Tibial artery (tissue), 4 donors: Measurements from ENCODE around the gene FBXO47.
A peak's percentile ranks its signal among the peaks of the same experiment; 100 is the strongest.

Experiments used
- DNase-seq, 2 donors: peaks; one replicate each; pipeline ENCODE4 v3.0.0-alpha.2; 2019
- H3K27ac ChIP-seq, 2 donors: fragments of 200-600 bp; sonication (generic) in 1 of 2; 1 replicate in 1 of 2; 2 replicates in 1 of 2; pipeline ENCODE4 v1.5.1; 2018 to 2019; ENCODE audit warnings: mild to moderate bottlenecking in 1 of 2
- H3K27me3 ChIP-seq, 2 donors: fragments of 200-600 bp; sonication (generic) in 1 of 2; one replicate each; pipeline versions ENCODE4 v1.5.1 to v1.6.0; 2016 to 2019
- H3K36me3 ChIP-seq, 3 donors: fragments of 200-600 bp; sonication (generic) in 2 of 3; one replicate each; pipeline ENCODE4 v1.5.1; 2016 to 2019; ENCODE audit warnings: mild to moderate bottlenecking in 2 of 3
- H3K4me1 ChIP-seq, 4 donors: fragments of 200-600 bp; sonication (generic) in 2 of 4; 1 replicate in 3 of 4; 2 replicates in 1 of 4; pipeline ENCODE4 v1.5.1; 2016 to 2019
- H3K4me3 ChIP-seq, 2 donors: fragments of 200-600 bp; sonication (generic) in 1 of 2; 1 replicate in 1 of 2; 2 replicates in 1 of 2; pipeline ENCODE4 v1.5.1; 2018 to 2019; ENCODE audit warnings: mild to moderate bottlenecking in 2 of 2
- H3K9me3 ChIP-seq, 3 donors: fragments of 200-600 bp; sonication (generic) in 1 of 3; one replicate each; pipeline ENCODE4 v1.5.1; 2016 to 2019
- intact Hi-C: fragments of 100-400 bp; cut with DNase I; formaldehyde crosslinking; loops from one replicate; pipeline ENCODE4 v1.15.0; 2023; ENCODE audit warnings: low total_unique reads
- TF ChIP-seq, protein P1 (sequence below), 2 experiments: fragments of 200-600 bp in 1 of 2; fragments of 450-650 bp in 1 of 2; IDR thresholded peaks; one replicate each; pipeline ENCODE4 v1.5.1; 2017 to 2019; ENCODE audit warnings: antibody characterized with exemption in 2 of 2, mild to moderate bottlenecking in 1 of 2, moderate library complexity in 1 of 2

Gene FBXO47

DNA sequence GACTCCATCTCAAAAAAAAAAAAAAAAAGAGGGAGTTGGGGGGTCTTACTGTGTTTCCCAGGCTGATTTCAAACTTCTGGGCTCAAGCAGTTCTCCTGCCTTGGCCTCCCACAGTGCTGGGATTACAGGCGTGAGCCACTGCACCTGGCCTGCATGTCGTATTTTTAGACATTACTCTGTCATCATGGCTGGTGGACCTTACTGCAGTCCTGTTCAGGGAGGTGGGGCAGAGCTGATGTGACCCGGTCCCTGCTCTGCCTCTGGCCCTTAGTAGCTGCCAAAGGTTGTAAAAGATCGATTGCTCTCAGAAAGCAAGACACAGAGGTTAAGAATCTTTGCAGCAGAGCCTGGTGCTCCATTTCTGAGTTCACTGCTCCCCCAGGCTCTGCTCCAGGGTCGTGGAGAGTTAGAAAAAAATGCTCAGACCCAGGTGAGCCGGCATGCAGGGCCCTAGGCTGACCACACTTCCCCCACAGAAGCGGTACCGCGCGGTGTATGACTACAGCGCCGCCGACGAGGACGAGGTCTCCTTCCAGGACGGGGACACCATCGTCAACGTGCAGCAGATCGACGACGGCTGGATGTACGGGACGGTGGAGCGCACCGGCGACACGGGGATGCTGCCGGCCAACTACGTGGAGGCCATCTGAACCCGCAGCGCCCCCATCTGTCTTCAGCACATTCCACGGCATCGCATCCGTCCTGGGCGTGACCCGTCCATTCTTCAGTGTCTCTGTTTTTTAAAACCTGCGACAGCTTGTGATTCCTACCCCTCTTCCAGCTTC is 48.9 kb downstream of the FBXO47 start:
- H3K27me3 ChIP-seq, result no peaks in the 10 kb centered on the region
- intact Hi-C loops, result no loop called here
- H3K9me3 ChIP-seq, result no peaks in the 10 kb centered on the region
- peak overlapping the region; percentile 84 for H3K27ac ChIP-seq
- H3K4me1 ChIP-seq, result peaks cover 6 to 67% (median 56%) of the 10 kb centered on the region in 4 donors
- no peak overlapping the region for H3K4me3 ChIP-seq
- no peak for DNase-seq
- H3K36me3 ChIP-seq, result peaks cover 41 to 70% (median 54%) of the 10 kb centered on the region in 3 donors
- TF ChIP-seq, protein P1, sequence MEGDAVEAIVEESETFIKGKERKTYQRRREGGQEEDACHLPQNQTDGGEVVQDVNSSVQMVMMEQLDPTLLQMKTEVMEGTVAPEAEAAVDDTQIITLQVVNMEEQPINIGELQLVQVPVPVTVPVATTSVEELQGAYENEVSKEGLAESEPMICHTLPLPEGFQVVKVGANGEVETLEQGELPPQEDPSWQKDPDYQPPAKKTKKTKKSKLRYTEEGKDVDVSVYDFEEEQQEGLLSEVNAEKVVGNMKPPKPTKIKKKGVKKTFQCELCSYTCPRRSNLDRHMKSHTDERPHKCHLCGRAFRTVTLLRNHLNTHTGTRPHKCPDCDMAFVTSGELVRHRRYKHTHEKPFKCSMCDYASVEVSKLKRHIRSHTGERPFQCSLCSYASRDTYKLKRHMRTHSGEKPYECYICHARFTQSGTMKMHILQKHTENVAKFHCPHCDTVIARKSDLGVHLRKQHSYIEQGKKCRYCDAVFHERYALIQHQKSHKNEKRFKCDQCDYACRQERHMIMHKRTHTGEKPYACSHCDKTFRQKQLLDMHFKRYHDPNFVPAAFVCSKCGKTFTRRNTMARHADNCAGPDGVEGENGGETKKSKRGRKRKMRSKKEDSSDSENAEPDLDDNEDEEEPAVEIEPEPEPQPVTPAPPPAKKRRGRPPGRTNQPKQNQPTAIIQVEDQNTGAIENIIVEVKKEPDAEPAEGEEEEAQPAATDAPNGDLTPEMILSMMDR (IDR thresholded peaks at IDR 0.05), result no peak

DNA sequence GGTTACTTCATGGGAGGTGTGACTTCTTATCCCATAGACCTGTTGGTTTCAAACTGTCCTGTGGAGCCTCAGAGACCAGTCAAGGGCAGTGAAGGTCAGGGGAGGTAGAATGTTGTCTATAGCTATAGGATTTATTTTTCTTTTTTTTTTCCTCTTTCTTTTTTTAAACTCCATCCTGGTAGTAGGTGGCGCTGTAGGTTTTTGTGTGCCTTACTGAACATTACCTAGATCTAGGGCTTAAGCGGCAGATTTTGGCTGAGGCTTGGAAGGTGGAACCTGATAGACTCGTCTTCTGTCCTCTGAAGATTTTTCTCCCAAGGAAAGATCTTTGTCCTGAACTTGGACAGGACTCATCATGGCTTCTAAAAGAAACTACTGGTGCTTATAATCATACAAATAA is 49.9 kb downstream of the FBXO47 start:
- intact Hi-C loops, result no loop called here
- Histone ChIP-seq H3K9me3 (no peaks in the 10 kb centered on the region), H3K4me3 (no peak overlapping the region), H3K4me1 (peaks cover 6 to 67% (median 56%) of the 10 kb centered on the region in 4 donors), H3K36me3 (peaks cover 41 to 79% (median 54%) of the 10 kb centered on the region in 3 donors), H3K27me3 (no peaks in the 10 kb centered on the region), H3K27ac (peak overlapping the region; percentile 84)
- no peak for DNase-seq
- TF ChIP-seq, protein P1 (IDR thresholded peaks at IDR 0.05), result no peak

DNA sequence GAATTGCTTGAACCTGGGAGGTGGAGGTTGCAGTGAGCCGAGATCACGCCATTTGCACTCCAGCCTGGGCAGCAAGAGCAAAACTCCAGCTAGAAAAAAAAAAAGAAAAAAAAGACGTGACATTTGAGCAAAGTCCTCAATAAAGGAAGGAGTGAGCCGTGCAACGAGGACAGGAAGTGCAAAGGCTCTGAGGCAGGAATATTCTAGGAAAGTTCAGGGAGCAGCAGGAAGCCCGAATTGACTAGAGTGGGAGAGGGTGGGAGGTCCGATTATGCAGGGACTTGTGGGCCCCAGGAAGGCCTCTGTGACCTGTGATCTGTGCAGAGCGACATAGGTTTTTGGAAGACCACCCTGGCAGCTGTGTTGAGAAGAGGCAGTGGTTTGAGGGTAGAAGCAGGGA is 50.4 kb downstream of the FBXO47 start:
- Histone ChIP-seq H3K9me3 (no peaks in the 10 kb centered on the region), H3K36me3 (peaks cover 41 to 80% (median 59%) of the 10 kb centered on the region in 3 donors), H3K4me3 (no peak overlapping the region), H3K27me3 (no peaks in the 10 kb centered on the region), H3K4me1 (peaks cover 6 to 67% (median 56%) of the 10 kb centered on the region in 4 donors), H3K27ac (peak overlapping the region; percentile 84)
- DNase-seq, result peak in 1 of 2 donors; percentile 48
- intact Hi-C loops, result no loop called here
- TF ChIP-seq, protein P1 (IDR thresholded peaks at IDR 0.05), result no peak

DNA sequence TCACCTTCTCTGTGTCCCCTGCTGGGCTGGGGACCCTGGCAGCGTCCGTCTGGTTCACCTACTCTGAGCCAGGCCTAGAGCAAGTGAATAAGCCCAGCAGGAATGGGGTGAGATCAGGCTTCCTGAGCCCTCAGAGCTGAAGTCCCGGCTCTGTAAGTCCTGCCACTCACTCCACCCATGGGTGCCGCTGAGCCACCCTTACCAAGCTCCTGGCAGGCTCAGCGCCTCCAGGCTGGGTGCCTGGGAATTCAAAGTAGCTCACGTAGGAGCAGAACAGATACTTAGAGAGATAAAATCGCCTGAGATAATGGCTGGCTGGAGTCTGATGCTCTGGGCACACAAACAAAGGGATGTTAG is 51.6 kb downstream of the FBXO47 start:
- peak overlapping the region; percentile 84 for H3K27ac ChIP-seq
- H3K4me3 ChIP-seq, result no peak overlapping the region
- intact Hi-C loops, result no loop called here
- TF ChIP-seq, protein P1 (IDR thresholded peaks at IDR 0.05), result no peak
- H3K4me1 ChIP-seq, result peaks cover 6 to 65% (median 53%) of the 10 kb centered on the region in 4 donors
- no peaks in the 10 kb centered on the region for H3K9me3 ChIP-seq
- H3K36me3 ChIP-seq, result peaks cover 41 to 91% (median 68%) of the 10 kb centered on the region in 3 donors
- H3K27me3 ChIP-seq, result no peaks in the 10 kb centered on the region
- DNase-seq, result no peak

DNA sequence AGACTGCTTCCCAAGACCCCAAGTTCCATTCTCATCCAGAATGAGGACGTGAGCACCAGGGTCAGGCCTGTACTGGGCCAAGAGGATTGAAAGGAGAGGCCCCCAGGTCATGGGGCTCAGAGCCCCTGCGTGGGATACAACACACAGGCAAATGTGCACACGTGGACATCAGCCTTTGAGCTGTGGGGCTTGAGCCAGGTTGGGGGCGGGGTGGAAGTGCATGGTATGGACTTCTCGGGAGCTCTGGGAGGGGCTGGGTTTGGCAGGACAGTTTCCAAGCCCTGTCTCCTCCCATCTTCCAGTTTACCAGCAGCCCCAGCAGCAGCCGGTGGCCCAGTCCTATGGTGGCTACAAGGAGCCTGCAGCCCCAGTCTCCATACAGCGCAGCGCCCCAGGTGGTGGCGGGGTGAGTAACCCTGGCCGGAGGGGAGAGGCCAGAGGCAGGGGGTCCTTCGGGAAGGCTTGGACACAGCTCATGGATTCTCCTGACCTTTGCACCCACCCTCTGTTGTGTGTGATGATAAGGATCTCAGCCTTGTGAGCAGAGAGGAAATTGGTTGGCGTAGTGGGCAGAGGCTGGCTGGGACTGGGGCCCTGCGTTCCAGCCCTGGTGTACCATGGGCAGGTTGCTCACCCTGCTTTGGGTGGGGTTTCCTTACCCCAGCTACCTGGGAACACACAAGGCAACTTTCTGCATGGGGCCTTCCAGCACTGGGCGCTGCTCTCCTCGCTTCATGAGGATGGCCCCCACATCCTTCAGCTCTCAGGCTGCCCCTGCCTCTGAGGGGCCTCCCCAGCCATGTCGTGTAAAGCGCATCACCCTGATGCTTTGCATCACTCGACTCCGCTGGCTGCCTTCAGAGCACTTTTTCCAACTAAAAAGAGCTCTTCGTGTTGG is 52.2 kb downstream of the FBXO47 start:
- intact Hi-C loops, result no loop called here
- DNase-seq, result peak in 1 of 2 donors; percentile 46
- Histone ChIP-seq H3K27ac (peak overlapping the region; percentile 84), H3K27me3 (no peaks in the 10 kb centered on the region), H3K4me3 (no peak overlapping the region), H3K36me3 (peaks cover 41 to 89% (median 72%) of the 10 kb centered on the region in 3 donors), H3K9me3 (no peaks in the 10 kb centered on the region), H3K4me1 (peaks cover 0 to 63% (median 47%) of the 10 kb centered on the region in 4 donors)
- TF ChIP-seq, protein P1 (IDR thresholded peaks at IDR 0.05), result no peak
